ENCODE measurements around the gene CHST8. TPM values are rescaled to one million over a fixed set of nuclear protein-coding genes. Genes with fewer than 3 reads are reported as not detected.

The CHST8 gene
- total RNA-seq, 1 donor, result not detected

DNA sequence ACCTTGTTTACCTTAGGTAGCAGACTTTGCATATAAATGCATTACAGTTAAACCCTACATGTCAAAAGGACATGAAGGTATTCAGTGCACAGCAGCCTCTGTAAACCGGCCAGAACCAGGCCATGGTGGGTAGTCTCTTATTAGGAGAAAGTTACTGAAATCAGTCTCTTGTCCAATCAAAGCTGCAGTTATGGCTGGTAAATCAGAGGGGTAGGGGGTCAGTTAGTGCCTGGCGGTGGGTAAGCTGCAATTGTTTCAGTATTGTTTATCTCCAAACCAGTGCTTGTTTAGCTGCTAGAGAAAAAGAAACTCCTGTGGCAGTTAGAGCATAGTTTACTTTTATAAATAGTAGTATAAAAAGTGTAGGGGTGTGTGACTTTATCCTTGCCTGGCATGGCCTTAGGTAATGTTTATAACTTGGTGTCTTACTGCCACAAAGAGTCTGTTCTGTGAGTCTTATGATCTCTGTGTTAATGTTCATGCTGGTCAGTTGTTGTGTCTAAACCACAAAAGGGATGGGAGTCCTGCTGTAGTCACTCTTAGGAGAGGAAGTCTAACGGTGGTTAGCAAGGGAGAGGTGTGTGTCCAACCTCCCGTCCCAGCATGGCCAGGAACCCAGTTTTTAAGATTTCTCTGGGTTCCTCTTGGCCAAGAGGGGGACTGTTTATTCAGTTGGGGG, 28.0 kb downstream of the CHST8 start:
- no peaks in the 10 kb centered on the region for H3K36me3 ChIP-seq (ENCODE audit: insufficient read depth, low read length)
- no peak overlapping the region for H3K27ac ChIP-seq (ENCODE audit: low read depth, low read length)
- H4K20me1 ChIP-seq (ENCODE audit: insufficient read depth, low read length), result no peaks in the 10 kb centered on the region
- TF ChIP-seq CTCF (IDR thresholded peaks at IDR 0.05; ENCODE audit: extremely low read depth, low read depth, low read length), result no peak
- no peaks in the 10 kb centered on the region for H3K9me3 ChIP-seq (ENCODE audit: low read depth, low read length)
- no peak for DNase-seq (ENCODE audit: insufficient read length, low spot score, missing footprints)
- no peak overlapping the region for H3K4me3 ChIP-seq (ENCODE audit: insufficient read depth, low read length)
- no peaks in the 10 kb centered on the region for H3K79me2 ChIP-seq (ENCODE audit: insufficient read depth, low read length)
- no peak overlapping the region for H2AFZ ChIP-seq (ENCODE audit: low read length)
- H3K4me2 ChIP-seq (ENCODE audit: insufficient read depth, low read length), result no peak overlapping the region
- no peaks in the 10 kb centered on the region for H3K27me3 ChIP-seq (ENCODE audit: insufficient read depth, low read length)
- H3K4me1 ChIP-seq (ENCODE audit: insufficient read depth, low read length), result no peaks in the 10 kb centered on the region

- Histone ChIP-seq H3K36me3 (ENCODE audit: insufficient read depth, low read length) (no peaks in the 10 kb centered on the region), H3K27ac (ENCODE audit: low read depth, low read length) (no peak overlapping the region), H3K9me3 (ENCODE audit: low read depth, low read length) (no peaks in the 10 kb centered on the region), H3K79me2 (ENCODE audit: insufficient read depth, low read length) (no peaks in the 10 kb centered on the region), H3K4me3 (ENCODE audit: insufficient read depth, low read length) (no peak overlapping the region), H3K27me3 (ENCODE audit: insufficient read depth, low read length) (no peaks in the 10 kb centered on the region), H4K20me1 (ENCODE audit: insufficient read depth, low read length) (no peaks in the 10 kb centered on the region), H2AFZ (ENCODE audit: low read length) (no peak overlapping the region), H3K4me1 (ENCODE audit: insufficient read depth, low read length) (no peaks in the 10 kb centered on the region), H3K4me2 (ENCODE audit: insufficient read depth, low read length) (no peak overlapping the region)
- TF ChIP-seq CTCF (IDR thresholded peaks at IDR 0.05; ENCODE audit: extremely low read depth, low read depth, low read length), result no peak
- DNase-seq (ENCODE audit: insufficient read length, low spot score, missing footprints), result no peak
Observed at GRCh38 chr19:33653684-33654083, 31.9 kb downstream of the CHST8 start.

DNA sequence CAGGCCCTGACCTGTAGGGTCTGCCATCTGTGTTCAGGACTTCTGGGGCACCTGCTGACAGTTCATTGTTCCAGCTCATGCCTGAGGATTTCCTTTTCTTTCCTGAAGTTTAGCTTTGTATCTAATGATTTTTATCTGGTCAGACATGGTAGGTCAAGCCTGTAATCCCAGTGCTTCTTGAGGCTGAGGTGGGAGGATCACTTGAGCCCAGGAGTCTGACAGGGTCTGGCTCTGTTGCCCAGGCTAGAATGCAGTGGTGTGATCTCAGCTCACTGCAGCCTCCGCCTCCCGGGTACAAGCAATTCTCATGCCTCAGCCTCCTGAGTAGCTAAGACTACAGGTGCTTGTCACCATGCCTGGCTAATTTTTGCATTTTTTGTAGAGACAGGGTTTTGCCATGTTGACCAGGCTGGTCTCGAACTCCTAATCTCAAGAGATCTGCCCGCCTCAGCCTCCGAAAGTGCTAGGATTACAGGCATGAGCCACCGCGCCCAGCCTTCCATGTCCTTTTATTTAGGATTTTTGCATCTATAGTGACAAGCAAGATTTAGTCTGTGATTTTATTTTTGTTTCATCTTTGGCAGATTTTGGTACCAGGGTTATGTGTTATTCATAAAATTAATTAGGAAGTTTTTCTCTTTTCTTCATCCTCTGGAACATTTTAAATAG, 33.2 kb downstream of the CHST8 start:
- Histone ChIP-seq H3K9me3 (ENCODE audit: low read depth, low read length) (no peaks in the 10 kb centered on the region), H3K79me2 (ENCODE audit: insufficient read depth, low read length) (no peaks in the 10 kb centered on the region), H4K20me1 (ENCODE audit: insufficient read depth, low read length) (no peaks in the 10 kb centered on the region), H3K4me2 (ENCODE audit: insufficient read depth, low read length) (no peak overlapping the region), H2AFZ (ENCODE audit: low read length) (no peak overlapping the region), H3K36me3 (ENCODE audit: insufficient read depth, low read length) (no peaks in the 10 kb centered on the region), H3K4me3 (ENCODE audit: insufficient read depth, low read length) (no peak overlapping the region), H3K4me1 (ENCODE audit: insufficient read depth, low read length) (no peaks in the 10 kb centered on the region), H3K27me3 (ENCODE audit: insufficient read depth, low read length) (no peaks in the 10 kb centered on the region), H3K27ac (ENCODE audit: low read depth, low read length) (no peak overlapping the region)
- no peak for TF ChIP-seq CTCF (IDR thresholded peaks at IDR 0.05; ENCODE audit: extremely low read depth, low read depth, low read length)
- no peak for DNase-seq (ENCODE audit: insufficient read length, low spot score, missing footprints)

- no peak for TF ChIP-seq CTCF (IDR thresholded peaks at IDR 0.05; ENCODE audit: extremely low read depth, low read depth, low read length)
- DNase-seq (ENCODE audit: insufficient read length, low spot score, missing footprints), result no peak
- Histone ChIP-seq H3K4me3 (ENCODE audit: insufficient read depth, low read length) (no peak overlapping the region), H3K27ac (ENCODE audit: low read depth, low read length) (no peak overlapping the region), H3K36me3 (ENCODE audit: insufficient read depth, low read length) (no peaks in the 10 kb centered on the region), H3K4me2 (ENCODE audit: insufficient read depth, low read length) (no peak overlapping the region), H3K79me2 (ENCODE audit: insufficient read depth, low read length) (no peaks in the 10 kb centered on the region), H3K4me1 (ENCODE audit: insufficient read depth, low read length) (no peaks in the 10 kb centered on the region), H4K20me1 (ENCODE audit: insufficient read depth, low read length) (no peaks in the 10 kb centered on the region), H3K9me3 (ENCODE audit: low read depth, low read length) (no peaks in the 10 kb centered on the region), H2AFZ (ENCODE audit: low read length) (no peak overlapping the region), H3K27me3 (ENCODE audit: insufficient read depth, low read length) (no peaks in the 10 kb centered on the region)
Observed at GRCh38 chr19:33659835-33660234, 38.1 kb downstream of the CHST8 start.

Data from osteoblast (primary cell).